Stimulated activated naive B cell treated with anti-CD40 and anti-IgM and Interleukin-4, amounts not matched to agents 10 μg/mL and 1 μg/mL and 100 μg/mL, for 72 hours (primary cell): ENCODE results near the gene SRGAP2B.
"Not testable (repeated sequence)": the region's sequence is repeated elsewhere in the genome, so short reads cannot be mapped to it uniquely, and the experiment has no call there.

Experiments
- ATAC-seq, 2 donors: fragments of 150-1000 bp; cut with Tn5 transposase; replicated peaks; 2 replicates each; pipeline ENCODE4 v1.10.0; 2021; ENCODE audit warnings: moderate library complexity in 1 of 2
- DNase-seq: peaks from one replicate; pipeline ENCODE4 v3.0.0; 2021
- H3K27ac Mint-ChIP-seq: one replicate; pipeline ENCODE4 v1.8.0; 2022; ENCODE audit warnings: mild to moderate bottlenecking, mixed read lengths
- H3K27me3 Mint-ChIP-seq, 2 donors: one replicate each; pipeline ENCODE4 v1.8.0; 2022; ENCODE audit warnings: mixed read lengths in 2 of 2
- H3K36me3 Mint-ChIP-seq, 2 donors: one replicate each; pipeline ENCODE4 v1.8.0; 2022; ENCODE audit warnings: mixed read lengths in 2 of 2, mild to moderate bottlenecking in 1 of 2
- H3K4me1 Mint-ChIP-seq, 2 donors: one replicate each; pipeline ENCODE4 v1.8.0; 2022; ENCODE audit warnings: mixed read lengths in 2 of 2, mild to moderate bottlenecking in 1 of 2
- H3K4me3 Mint-ChIP-seq, 2 donors: one replicate each; pipeline ENCODE4 v1.8.0; 2022; ENCODE audit warnings: mild to moderate bottlenecking in 2 of 2, mixed read lengths in 2 of 2, moderate library complexity in 1 of 2
- H3K9me3 Mint-ChIP-seq, 2 donors: one replicate each; pipeline ENCODE4 v1.8.0; 2022; ENCODE audit warnings: mixed read lengths in 2 of 2, mild to moderate bottlenecking in 1 of 2

Gene SRGAP2B

DNA sequence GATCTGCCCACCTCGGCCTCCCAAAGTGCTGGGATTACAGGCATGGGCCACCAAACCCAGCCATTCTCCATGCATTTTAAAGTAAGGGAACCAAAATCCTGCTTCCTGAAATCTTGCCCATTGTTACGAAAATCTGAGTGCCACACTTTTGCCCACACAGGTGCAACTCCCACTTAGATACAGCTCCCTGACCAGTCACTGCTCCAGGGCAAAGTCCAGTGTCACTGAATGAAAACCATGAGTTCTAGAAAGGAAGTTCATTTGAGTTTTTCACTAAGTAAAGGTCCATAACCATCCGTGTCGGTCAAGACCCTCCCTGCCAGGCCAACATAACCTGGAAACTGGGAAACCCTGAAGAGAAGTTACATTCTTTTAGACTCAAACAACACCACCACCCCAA lies 67.9 kb downstream of the SRGAP2B start:
- H3K36me3 Mint-ChIP-seq, H3K4me3 Mint-ChIP-seq, H3K27me3 Mint-ChIP-seq, H3K27ac Mint-ChIP-seq, ATAC-seq, DNase-seq, H3K4me1 Mint-ChIP-seq, H3K9me3 Mint-ChIP-seq: not testable (repeated sequence)

DNA sequence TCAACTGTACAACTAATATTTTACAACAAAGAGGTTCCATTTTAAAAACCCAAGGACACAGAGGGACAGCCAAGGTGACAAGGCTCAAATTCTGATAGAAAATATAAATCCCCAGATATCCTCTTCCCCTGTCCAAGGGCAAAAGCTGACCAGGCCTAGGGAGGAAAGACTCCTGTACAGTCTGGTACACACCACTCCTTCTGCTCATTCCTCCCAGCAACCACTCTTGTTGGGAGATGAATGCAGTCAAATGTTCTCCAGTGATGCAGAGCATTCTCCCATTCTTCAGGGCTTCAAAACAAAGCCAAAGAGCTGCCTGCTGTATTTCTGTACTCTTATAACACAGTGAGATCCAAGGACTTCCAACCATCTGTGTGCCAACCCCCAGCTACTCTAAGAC lies 69.8 kb downstream of the SRGAP2B start:
- not testable (repeated sequence) for H3K36me3 Mint-ChIP-seq, ATAC-seq, H3K9me3 Mint-ChIP-seq, H3K27ac Mint-ChIP-seq, H3K27me3 Mint-ChIP-seq, DNase-seq, H3K4me3 Mint-ChIP-seq, H3K4me1 Mint-ChIP-seq

DNA sequence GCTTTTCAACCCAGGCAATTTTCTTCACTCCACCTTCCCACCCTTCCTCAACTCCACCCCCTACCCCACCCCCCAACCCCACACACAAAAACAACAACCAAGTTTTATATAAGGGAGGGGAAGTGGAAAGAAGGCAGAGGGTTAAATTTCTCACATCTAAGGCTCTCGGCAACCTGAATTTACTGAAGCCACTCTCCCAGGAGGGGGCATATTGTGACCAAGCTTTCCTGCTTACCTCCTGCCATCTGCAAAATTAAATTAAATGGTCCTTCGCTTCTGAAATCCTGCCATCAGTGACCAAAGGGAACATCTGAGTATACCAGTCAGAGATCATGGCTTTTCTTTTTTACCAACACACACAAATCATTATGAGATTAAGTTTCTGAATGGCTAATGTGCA lies 72.9 kb downstream of the SRGAP2B start:
- not testable (repeated sequence) for H3K27me3 Mint-ChIP-seq, DNase-seq, H3K4me3 Mint-ChIP-seq, H3K4me1 Mint-ChIP-seq, H3K9me3 Mint-ChIP-seq, H3K27ac Mint-ChIP-seq, H3K36me3 Mint-ChIP-seq
- peak; percentile 27 to 65 for ATAC-seq

DNA sequence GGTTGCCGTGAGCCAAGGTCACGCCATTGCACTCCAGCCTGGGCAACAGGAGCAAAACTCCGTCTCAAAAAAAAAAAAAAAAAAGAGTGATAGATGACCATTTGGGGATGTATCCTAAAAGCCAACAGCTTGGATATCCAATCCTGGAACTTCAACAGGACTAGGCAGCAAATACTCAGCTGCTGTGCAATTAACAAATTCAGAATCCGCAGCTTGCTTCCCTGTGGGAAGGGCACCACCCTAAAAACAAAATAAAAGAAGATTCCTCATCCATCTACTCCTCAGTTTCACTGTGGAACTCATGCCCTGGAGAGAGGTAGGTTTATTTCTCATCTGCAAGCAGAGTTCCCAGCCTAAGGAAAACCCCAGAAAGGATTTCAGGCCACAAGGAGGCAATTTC lies 73.4 kb downstream of the SRGAP2B start:
- H3K27ac Mint-ChIP-seq, ATAC-seq, H3K36me3 Mint-ChIP-seq, DNase-seq, H3K4me1 Mint-ChIP-seq, H3K4me3 Mint-ChIP-seq, H3K9me3 Mint-ChIP-seq, H3K27me3 Mint-ChIP-seq: not testable (repeated sequence)

DNA sequence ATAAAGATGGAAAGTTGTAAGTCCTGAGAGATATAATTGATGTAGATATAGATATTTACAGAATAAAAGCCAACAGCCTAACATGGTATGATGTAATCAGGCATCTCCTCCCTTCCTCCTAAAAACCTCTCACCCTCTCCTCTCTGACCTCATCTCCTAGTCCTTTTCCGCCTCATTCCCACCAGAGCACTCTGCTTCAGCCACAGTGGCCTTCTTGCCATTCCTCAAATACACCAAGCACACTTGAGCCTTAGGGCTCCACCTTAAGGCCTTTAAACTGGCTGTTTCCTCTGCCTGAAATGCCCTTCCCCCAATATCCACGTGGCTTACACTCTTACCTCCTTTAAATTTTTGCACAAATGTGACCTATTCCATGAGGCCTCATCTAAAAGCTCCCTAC lies 75.4 kb downstream of the SRGAP2B start:
- H3K9me3 Mint-ChIP-seq, ATAC-seq, H3K27me3 Mint-ChIP-seq, DNase-seq, H3K27ac Mint-ChIP-seq, H3K4me1 Mint-ChIP-seq, H3K36me3 Mint-ChIP-seq, H3K4me3 Mint-ChIP-seq: not testable (repeated sequence)

DNA sequence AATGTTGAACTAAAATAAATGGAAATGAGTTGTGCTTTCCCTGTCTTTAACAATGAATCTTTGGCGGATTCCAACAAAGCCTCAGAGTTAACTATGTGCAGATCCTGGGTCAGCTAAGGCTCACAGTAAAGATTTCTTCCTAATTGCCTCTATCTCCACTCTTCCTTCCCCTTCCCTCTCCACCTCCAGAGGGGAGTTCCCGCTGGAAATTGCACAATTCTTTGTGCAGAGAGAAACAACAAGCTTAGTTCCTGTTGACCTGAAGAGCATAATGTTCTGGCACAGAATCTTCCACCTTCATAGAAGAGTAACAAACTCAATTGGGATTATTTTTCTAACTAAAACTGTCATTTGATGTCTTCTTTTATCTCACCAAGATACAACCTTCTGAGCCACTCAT lies 77.4 kb downstream of the SRGAP2B start:
- not testable (repeated sequence) for H3K27ac Mint-ChIP-seq, DNase-seq, ATAC-seq, H3K36me3 Mint-ChIP-seq, H3K4me1 Mint-ChIP-seq, H3K9me3 Mint-ChIP-seq, H3K4me3 Mint-ChIP-seq, H3K27me3 Mint-ChIP-seq

DNA sequence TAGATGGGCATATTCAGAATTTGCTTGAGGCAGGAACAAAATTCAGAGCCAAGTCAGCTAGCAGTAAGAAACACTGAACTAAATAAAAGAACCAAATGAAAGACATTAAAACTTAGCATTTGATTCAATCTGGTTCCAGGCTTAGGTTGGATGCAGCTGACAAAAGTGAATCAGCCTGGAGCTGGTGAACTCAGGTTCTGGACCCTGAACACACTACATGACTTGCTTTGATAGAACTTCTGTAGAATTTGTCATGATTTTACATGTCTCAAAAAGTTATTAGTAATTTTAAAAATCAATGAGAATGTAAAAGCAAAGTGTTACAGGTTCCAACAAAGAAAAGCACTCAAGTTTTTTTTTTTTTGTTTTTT lies 78.7 kb downstream of the SRGAP2B start:
- H3K4me1 Mint-ChIP-seq, H3K4me3 Mint-ChIP-seq, H3K36me3 Mint-ChIP-seq, H3K27ac Mint-ChIP-seq, H3K27me3 Mint-ChIP-seq, DNase-seq, H3K9me3 Mint-ChIP-seq: not testable (repeated sequence)
- peak; percentile 4 to 9 for ATAC-seq

DNA sequence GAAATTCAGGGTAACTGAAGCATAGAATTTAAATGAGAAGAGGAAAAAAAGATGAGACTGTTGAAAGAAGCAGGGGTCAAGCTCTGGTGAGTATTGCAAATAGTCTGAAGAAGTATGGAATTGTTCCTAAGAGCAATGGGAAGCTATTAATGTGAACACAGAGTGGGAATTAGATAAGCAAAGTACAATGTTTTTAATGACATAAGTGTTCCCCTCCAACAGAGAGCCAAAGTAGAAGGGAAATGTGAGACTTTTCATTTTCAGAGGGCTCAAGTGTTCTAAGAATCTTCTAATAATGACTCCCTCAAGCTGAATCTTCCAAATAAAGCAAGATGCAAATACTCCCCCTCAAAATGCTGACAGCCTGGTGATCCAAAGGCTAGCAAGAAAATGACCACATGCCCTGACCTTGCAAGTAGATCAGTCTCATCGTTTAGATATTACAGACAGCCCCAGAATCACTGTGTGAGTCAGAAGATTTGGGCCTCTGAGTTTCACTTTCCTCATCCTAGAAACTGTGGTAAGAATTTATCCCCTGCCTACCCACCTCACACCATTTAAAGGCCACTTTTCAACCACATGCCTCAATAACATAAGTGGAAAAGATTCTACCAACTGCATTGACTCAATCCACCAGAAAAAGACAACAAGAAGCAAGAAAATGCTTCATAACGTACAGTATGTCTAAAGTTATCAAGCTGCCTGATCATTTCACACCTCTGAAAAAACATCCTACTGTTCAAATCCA lies 79.2 kb downstream of the SRGAP2B start:
- not testable (repeated sequence) for H3K27me3 Mint-ChIP-seq, H3K36me3 Mint-ChIP-seq, H3K27ac Mint-ChIP-seq, H3K9me3 Mint-ChIP-seq, DNase-seq
- ATAC-seq: peak; percentile 89 to 91
- peak overlapping the region in 1 of 2 donors; percentile 62 for H3K4me3 Mint-ChIP-seq
- peaks cover 6 to 11% of the 10 kb centered on the region in 2 donors for H3K4me1 Mint-ChIP-seq

DNA sequence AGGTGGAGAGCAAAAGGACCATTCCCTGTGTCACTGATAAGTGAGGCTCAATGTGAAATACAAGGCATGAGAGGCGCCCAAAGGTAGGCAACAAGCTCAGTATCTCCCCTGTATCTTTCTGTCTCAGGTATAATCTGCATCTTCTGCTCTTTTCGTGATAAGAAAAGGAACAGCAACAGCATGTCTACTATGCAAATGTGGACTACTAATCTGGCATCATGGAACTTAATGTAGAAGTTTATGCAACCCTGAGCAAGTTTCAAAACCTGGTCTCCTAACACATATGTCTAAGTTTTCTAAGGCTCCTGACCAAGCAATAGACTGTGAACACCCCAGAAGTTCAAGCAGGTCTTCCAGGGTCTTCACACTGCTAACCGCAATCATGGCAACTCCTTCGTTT lies 81.8 kb downstream of the SRGAP2B start:
- not testable (repeated sequence) for H3K27ac Mint-ChIP-seq, H3K4me3 Mint-ChIP-seq, H3K27me3 Mint-ChIP-seq, H3K9me3 Mint-ChIP-seq, H3K36me3 Mint-ChIP-seq, DNase-seq
- peaks cover 5 to 11% of the 10 kb centered on the region in 2 donors for H3K4me1 Mint-ChIP-seq
- ATAC-seq: peak; percentile 26 to 43

DNA sequence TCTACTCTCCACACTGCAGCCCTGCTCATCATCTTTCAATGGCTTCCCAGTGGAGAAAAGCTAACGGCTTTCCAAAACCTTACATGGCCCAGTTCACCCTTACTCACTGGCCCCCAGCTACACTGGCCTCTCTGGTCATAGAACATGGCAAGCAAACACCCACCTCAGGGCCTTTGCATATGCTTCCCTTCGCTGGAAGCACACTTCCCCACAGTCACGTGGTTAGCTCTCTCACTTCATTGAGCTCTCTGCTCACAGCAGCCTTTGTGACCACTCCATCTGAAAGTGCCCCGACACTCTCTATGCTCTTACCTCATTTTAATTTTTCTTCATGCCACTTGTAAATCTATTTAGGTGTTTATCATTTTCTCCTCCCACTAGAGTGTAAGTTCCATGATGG lies 83.3 kb downstream of the SRGAP2B start:
- H3K27ac Mint-ChIP-seq, H3K27me3 Mint-ChIP-seq, H3K9me3 Mint-ChIP-seq, ATAC-seq, DNase-seq, H3K36me3 Mint-ChIP-seq, H3K4me3 Mint-ChIP-seq: not testable (repeated sequence)
- peaks cover 5 to 11% of the 10 kb centered on the region in 2 donors for H3K4me1 Mint-ChIP-seq

DNA sequence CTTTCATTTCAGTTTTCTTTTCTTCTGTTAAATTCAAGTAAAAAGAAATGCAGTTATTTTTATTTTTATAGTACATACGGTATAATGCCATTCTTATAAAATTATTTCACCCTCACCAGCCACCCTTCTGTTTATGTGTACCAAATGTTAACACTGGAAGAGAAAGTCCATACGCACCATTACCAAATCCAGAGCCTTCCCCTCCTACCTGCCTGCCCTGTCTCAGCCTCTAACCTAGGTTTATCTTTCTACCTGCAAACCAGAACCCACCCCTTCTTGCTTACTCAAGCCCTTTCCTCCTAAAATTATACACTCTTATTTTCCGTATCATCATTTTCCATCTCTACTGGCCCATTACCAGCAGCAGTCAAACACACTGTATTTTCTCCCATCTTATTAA lies 84.5 kb downstream of the SRGAP2B start:
- not testable (repeated sequence) for H3K4me1 Mint-ChIP-seq, ATAC-seq, H3K27me3 Mint-ChIP-seq, H3K27ac Mint-ChIP-seq, H3K4me3 Mint-ChIP-seq, H3K36me3 Mint-ChIP-seq, H3K9me3 Mint-ChIP-seq, DNase-seq

DNA sequence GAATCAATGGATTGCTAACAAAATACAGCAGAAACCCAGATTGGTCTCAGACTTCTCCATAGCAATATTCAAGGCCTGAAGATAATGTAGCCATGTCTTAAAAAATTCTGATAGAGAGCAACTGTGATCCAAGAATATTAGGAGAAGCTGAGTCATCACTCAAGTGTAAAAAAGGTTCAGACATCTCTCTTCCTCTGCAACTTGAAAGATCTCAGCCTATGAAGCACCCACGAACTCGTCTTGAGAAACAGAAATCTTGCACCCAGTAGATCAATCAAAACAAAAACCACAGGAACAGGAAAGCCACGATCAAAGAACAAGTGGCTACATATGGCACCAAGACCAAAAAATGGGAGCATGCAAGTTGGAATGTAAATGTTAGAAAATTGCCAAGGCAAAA lies 85.2 kb downstream of the SRGAP2B start:
- not testable (repeated sequence) for DNase-seq, H3K4me1 Mint-ChIP-seq, H3K27me3 Mint-ChIP-seq, H3K36me3 Mint-ChIP-seq, ATAC-seq, H3K9me3 Mint-ChIP-seq, H3K27ac Mint-ChIP-seq
- H3K4me3 Mint-ChIP-seq: peak overlapping the region in 1 of 2 donors; percentile 39

DNA sequence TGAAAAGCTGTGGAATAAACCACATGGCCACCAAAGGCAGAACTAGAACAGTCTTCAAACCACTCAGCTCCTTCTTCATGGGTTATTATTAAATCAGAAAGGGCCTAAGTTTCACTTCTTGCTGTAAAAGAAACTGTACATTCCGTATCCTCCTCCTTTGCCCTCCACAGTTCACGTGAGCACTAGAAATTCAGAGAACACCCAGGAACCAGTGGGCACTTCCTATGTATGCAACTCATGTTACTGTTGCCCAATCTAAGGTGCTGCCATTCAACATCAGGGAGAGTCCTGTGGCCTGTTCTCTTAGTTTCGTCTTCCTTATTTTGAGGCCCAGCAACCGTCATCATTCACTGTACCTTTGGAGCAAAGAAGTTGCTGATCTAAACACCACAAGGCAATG lies 86.7 kb downstream of the SRGAP2B start:
- H3K9me3 Mint-ChIP-seq, H3K36me3 Mint-ChIP-seq, H3K27ac Mint-ChIP-seq, H3K27me3 Mint-ChIP-seq, H3K4me1 Mint-ChIP-seq, DNase-seq, H3K4me3 Mint-ChIP-seq: not testable (repeated sequence)
- ATAC-seq: peak; percentile 92 to 93

DNA sequence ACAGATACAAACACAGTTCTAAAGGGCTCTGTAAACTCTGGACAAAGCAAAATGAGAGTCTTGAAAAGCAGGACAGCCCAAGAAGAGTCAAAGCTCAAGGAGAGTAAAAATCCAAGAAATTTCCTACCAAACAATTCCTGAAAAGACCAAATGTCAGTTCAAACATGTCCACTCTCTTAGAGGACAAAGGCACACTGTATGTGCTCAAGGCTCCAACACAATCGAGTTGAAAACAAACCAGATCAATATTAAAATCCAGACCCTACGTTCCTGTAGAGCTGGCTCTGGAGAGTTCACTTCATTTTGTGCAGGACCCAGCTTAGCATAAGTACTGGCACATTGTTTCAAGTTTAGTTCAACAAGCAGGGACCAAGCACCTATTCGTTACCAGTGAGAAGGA lies 90.0 kb downstream of the SRGAP2B start:
- not testable (repeated sequence) for H3K4me3 Mint-ChIP-seq, H3K27ac Mint-ChIP-seq, H3K36me3 Mint-ChIP-seq, H3K9me3 Mint-ChIP-seq, ATAC-seq, H3K4me1 Mint-ChIP-seq, H3K27me3 Mint-ChIP-seq, DNase-seq

DNA sequence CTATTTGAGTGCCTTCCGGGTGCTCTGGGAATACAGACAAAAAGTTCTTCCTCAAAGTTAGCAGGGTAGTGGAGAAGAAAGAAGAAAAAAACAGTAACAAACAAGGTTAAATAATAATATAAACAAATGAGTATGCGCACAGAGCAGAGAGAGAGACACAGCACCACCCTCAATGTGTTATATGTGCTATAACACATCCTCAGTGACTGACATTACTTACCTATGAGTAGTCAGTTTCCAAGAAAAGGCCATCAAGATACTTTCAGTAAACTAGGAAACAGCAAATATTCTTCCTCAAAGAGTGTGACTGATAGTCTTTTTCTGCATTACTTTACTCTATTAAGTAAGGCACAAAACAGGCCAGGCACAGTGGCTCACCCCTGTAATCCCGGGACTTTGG lies 93.7 kb downstream of the SRGAP2B start:
- not testable (repeated sequence) for H3K4me3 Mint-ChIP-seq, H3K36me3 Mint-ChIP-seq, H3K27ac Mint-ChIP-seq, H3K4me1 Mint-ChIP-seq, DNase-seq, H3K27me3 Mint-ChIP-seq, ATAC-seq, H3K9me3 Mint-ChIP-seq
